HG02763 (cell line): ENCODE results near the gene SIRPB2.
"Not testable (repeated sequence)": the region's sequence is repeated elsewhere in the genome, so short reads cannot be mapped to it uniquely, and the experiment has no call there.

Experiments used
- ATAC-seq: cut with Tn5 transposase; IDR thresholded peaks from one replicate; pipeline ENCODE4 v1.9.1; 2021; ENCODE audit warnings: mild to moderate bottlenecking, moderate library complexity; ENCODE audit not compliant: unreplicated experiment

The SIRPB2 gene

GRCh38 chr20:1500496-1500895 is 9.3 kb upstream of the SIRPB2 start:
- no peak for ATAC-seq

DNA sequence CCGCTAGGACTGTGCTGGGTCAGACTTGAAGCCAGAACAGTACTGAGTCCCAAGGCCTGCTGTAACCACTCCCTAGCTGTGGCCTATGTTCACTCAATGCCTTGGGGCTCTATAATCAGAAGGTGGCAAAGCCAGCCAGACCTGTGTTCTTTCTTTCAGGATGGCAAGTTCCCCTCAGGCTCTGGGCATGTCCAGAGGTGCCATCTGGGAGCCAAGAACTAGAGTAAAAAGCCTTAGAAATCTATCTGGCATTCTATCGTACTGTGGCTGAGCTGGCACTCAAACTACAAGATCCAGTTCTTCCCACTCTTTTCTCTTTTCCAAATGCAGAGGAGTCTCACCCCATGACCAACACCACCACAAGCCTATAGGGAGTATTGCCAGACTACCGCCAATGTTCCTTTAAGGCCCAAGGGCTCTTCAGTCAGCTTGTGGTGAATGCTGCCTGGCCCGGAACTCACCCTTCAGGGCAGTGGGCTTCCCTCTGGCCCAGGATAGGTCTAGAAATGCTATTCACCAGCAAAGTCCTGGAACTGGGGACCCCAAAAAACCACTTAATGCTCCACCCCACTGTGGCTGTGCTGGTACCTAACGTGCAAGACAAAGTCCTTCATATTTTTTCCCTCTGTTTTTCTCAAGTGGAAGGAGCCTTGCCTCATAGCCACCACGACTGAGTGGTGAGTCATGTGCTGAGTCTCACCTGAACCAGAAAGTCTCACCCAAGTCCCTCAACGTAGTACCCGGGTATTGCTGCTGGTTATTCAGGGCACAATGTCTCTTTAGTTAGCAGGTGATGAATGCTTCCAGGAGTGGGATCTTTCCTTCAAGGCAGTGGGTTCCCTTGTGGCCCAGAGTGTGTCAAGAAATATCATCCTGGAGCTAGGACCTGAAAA is 8.6 kb upstream of the SIRPB2 start:
- ATAC-seq: no peak

- ATAC-seq: not testable (repeated sequence)
Measured at GRCh38 chr20:1497371-1497770, 6.2 kb upstream of the SIRPB2 start.

DNA sequence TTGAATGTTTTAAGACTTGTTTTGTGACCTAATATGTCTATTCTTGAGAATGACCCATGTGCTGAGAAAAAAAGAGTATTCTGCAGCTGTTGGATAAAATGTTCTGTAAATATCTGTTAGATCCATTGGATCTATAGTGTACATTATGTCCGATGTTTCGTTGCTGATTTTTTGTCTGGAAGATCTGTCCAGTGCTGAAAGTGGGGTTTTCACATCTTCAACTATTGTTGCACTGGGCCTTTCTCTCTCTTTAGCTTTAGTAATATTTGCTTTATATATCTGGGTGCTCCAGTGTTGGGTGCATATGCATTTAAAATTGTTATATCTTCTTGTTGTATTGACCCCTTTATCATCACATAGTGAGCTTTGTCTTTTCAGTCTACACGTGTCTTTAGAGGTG is 5.7 kb upstream of the SIRPB2 start:
- no peak for ATAC-seq

DNA sequence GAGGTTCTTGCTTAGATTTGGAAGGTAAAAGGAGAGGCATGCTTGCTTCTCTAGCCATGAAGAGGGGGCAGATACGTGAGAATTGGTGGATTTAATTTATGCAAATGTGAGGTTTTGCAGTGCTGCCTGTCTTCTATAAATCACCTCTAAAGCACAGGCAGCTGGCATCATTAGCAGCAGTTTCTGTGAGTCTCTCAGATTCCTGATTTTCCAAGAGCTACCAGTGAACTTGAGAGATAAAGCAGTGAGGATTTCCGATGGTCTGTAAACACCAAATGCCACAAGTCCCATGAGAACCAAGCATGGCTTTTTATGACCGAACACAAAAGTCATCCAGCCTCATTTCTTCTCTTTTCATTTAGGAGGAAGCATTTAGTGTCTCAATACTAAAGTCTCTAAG is 3.2 kb upstream of the SIRPB2 start:
- ATAC-seq: no peak

- no peak for ATAC-seq
Measured at GRCh38 chr20:1493536-1493935, 2.3 kb upstream of the SIRPB2 start.

- ATAC-seq: no peak
Measured at GRCh38 chr20:1491860-1492642, 831 bp upstream of the SIRPB2 start.

DNA sequence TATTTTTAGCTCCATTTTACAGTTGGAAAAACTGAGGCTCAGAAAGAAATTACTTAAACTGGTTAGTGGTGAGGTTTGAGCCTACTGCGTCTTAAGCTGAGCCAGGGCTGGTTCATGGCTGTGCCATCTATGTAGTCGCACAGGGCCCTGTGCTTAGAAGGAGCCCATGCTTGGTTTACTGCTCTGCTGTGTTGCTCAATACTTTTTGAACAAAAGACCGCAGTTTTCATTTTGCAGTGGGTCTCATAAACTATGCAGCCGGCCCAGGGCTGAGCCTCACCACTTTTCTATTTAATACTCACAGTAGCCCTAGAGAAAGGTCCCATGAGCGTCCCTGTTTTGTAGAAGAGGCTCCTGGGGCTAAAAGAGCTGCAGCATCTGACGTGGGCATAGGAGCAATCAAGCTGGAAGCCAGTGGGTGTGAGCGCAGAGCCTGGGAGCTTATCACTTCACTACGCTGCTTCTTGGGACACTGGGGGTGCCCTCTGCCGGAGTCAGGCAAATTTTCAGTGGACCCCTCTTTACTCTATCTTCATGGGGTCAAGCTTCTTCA is 501 bp downstream of the SIRPB2 start:
- ATAC-seq: no peak

DNA sequence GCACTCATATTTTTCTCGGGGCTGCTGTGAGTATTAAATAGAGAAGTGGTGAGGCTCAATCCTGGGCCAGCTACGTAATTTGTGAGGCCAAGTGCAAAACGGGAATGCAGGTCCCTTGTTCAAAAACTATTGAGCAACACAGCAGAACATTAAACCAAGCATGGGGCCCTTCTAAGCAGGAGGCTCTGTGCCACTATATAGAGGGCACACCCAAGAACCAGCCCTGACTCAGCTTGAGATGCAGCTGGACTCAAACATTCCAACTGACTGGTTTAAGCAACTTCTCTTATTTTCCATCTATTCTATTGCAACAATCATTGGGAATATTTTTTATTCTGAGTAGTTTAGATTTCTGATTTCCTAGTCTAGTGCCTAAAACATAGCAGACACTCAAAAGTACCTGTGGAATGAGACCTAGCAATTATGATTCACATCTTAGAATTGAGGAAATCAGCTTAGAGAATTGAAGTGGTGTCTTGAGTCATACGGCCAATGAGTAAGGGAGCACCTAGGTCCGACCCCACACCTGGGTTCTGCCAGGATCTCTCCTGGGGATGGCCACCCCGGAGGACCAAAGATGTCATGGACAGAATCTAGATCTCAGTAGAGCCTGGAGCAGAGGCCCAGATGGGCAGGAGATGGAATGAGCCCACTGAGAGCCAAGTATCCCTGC is 1.3 kb downstream of the SIRPB2 start:
- ATAC-seq: no peak

- ATAC-seq: no peak
Measured at GRCh38 chr20:1489325-1489724, 1.9 kb downstream of the SIRPB2 start.

GRCh38 chr20:1486566-1486965 is 4.7 kb downstream of the SIRPB2 start:
- ATAC-seq: no peak

GRCh38 chr20:1484438-1485116 is 6.6 kb downstream of the SIRPB2 start:
- ATAC-seq: no peak

- no peak for ATAC-seq
Measured at GRCh38 chr20:1479831-1480595, 11.2 kb downstream of the SIRPB2 start.

DNA sequence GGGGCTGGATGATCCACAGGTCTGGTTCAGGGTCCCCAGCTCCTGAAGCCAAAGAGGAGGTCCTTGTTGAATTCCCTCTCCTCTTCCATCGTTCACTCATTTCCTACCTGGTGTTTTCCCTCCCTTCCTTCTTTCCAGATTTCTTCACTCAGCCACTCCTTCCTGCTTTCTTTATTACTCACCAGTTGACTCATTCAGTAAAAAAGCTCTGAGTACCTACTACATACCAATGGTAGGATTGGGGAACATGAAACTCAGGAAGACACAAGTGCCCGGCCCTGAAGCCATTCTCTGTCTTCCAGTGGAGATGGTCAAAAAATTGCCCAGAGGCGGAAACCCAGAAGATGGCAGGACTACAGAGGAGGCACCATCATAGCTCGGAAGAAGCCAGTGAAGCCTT is 12.7 kb downstream of the SIRPB2 start:
- ATAC-seq: no peak

DNA sequence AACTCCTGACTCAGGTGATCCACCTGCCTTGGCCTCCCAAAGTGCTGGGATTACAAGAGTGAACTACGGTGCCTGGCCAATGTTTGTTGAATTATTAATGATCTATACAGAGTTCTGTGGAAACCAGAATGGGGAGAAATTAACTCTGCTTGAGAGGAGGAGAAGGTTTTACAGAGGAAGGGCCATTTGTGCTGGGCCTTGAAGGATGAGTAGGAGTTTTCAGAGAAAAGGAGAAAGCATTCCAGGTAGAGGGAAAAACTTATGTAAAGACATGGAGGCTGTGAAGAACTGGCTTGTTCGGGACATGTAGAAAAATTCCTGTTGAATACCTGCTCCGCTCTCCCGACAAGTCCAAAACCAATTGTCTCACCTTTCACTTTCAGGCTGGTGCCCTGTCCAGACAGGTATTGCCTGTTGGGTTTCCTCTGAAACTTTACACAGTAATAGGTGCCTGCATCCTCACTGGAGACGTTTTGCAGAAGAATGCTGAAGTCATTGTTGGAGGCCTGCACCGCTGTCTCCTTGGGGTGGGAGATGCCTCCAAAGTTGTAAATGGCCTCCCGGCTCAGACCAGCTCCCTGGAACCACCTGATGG is 13.2 kb downstream of the SIRPB2 start:
- ATAC-seq: no peak

DNA sequence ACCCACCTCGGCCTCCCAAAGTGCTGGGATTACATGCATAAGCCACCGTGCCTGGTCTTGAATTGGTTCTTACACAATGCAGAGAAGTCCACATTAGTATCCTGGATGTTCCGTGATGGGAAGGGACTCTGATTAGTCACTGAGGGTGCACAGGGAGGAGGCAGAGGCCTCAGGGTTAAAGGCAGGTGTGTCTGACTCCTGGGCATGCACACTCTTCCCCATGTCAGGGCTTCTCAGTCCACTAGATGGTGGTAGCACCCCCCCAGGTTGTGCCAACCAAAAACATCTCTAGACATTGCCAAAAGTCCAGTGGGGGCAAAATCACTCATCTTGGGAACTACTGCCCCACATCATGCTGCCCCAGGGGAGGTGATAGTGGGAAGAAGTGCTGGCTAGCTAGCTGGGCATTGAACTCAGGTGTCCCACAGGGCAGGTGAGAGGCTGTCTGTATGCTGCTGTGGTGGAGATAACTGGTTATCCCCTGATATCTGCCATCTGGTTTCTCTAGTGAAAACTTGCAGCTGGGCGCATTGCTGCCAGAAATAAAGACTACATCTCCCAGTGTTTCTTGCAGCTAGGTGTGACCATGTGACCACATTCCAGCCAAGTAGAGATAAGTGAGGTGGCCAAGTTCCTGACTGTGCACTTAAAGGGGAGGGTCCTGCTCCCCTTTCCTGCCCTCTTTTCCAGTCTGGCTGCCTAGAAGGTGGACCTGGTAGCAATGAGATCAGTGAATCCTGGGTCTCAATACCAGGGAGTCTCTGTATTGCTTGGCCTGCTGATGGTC is 16.2 kb downstream of the SIRPB2 start:
- ATAC-seq: no peak

GRCh38 chr20:1474325-1474724 is 16.9 kb downstream of the SIRPB2 start:
- ATAC-seq: no peak

- ATAC-seq: no peak
Measured at GRCh38 chr20:1473246-1474220, 17.7 kb downstream of the SIRPB2 start.
